Measurements from ENCODE around the gene MYEOV.

MYEOV gene

GRCh38 chr11:69295079-69295994, 1.4 kb downstream of the MYEOV start:
- no peak overlapping the region for H3K4me3 ChIP-seq (ENCODE audit: low read depth, low read length)
- TF ChIP-seq, protein P1, sequence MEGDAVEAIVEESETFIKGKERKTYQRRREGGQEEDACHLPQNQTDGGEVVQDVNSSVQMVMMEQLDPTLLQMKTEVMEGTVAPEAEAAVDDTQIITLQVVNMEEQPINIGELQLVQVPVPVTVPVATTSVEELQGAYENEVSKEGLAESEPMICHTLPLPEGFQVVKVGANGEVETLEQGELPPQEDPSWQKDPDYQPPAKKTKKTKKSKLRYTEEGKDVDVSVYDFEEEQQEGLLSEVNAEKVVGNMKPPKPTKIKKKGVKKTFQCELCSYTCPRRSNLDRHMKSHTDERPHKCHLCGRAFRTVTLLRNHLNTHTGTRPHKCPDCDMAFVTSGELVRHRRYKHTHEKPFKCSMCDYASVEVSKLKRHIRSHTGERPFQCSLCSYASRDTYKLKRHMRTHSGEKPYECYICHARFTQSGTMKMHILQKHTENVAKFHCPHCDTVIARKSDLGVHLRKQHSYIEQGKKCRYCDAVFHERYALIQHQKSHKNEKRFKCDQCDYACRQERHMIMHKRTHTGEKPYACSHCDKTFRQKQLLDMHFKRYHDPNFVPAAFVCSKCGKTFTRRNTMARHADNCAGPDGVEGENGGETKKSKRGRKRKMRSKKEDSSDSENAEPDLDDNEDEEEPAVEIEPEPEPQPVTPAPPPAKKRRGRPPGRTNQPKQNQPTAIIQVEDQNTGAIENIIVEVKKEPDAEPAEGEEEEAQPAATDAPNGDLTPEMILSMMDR (IDR thresholded peaks at IDR 0.05; ENCODE audit: low read depth, low read length) = no peak

- no peak overlapping the region for H3K4me3 ChIP-seq (ENCODE audit: low read depth, low read length)
- TF ChIP-seq, protein P1 (IDR thresholded peaks at IDR 0.05; ENCODE audit: low read depth, low read length) = no peak
These were observed 2.3 kb downstream of the MYEOV start for GRCh38 chr11:69295995-69296889.

GRCh38 chr11:69296890-69297786, 3.2 kb downstream of the MYEOV start:
- TF ChIP-seq, protein P1 (IDR thresholded peaks at IDR 0.05; ENCODE audit: low read depth, low read length) = no peak
- H3K4me3 ChIP-seq (ENCODE audit: low read depth, low read length) = peak overlapping the region; percentile 23

- TF ChIP-seq, protein P1 (IDR thresholded peaks at IDR 0.05; ENCODE audit: low read depth, low read length) = no peak
- H3K4me3 ChIP-seq (ENCODE audit: low read depth, low read length) = peak overlapping the region; percentile 17
These were observed 3.9 kb downstream of the MYEOV start for GRCh38 chr11:69297787-69298266.

DNA sequence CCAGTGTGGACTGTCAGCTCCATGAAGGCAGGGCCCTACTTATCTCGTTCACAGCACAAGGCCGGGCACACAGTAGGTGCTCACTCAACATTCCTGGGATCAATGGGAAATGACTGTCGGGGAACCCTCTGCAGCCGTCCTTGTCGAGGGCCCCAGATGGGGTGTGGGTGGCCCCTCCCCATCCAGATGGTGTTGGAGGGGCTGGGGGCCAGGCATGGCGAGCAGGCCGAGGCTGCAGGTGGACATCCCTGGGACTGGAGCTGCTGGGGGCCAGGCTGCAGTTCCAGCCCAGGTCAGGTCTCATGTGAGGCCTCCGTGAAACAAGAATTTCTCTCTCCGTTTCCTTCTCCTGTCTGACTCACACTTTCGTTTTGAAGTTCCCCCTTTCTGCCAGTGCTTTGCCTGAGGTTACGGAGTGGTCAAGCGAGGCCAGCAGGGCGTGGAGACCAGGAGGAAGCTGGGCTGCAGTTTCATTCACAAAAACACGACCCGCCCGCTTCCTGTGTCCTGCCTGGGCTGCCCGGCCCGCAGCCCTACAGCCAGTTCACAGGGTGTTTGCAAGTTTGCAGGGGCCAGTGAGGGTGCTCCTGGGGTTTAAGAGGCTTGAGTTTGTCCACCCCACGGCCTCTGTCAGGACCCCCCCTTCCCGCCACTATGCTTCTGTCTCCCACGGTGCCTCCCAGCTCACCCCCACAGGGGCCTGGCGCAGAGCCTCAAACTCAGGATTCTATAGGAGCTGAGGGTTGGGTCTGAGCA, 4.5 kb downstream of the MYEOV start:
- TF ChIP-seq, protein P1 (IDR thresholded peaks at IDR 0.05; ENCODE audit: low read depth, low read length) = no peak
- peak overlapping the region; percentile 24 for H3K4me3 ChIP-seq (ENCODE audit: low read depth, low read length)

GRCh38 chr11:69299023-69299461, 5.1 kb downstream of the MYEOV start:
- peak overlapping the region; percentile 24; the same call in 1 of the 2 replicates for H3K4me3 ChIP-seq (ENCODE audit: low read depth, low read length)
- TF ChIP-seq, protein P1 (IDR thresholded peaks at IDR 0.05; ENCODE audit: low read depth, low read length) = no peak
